Rectal smooth muscle tissue (tissue), 1 donor: ENCODE data around the gene PHYKPL.
"Not testable (repeated sequence)": the region's sequence is repeated elsewhere in the genome, so short reads cannot be mapped to it uniquely, and the experiment has no call there.

Source experiments
- H3K27ac ChIP-seq: one replicate; pipeline ENCODE4 v1.7.0; 2013; ENCODE audit warnings: low read depth, low read length, inconsistent platforms
- H3K27me3 ChIP-seq: one replicate; pipeline ENCODE4 v1.7.0; 2013; ENCODE audit warnings: low read length; ENCODE audit not compliant: control insufficient read depth, insufficient read depth
- H3K36me3 ChIP-seq: one replicate; pipeline ENCODE4 v1.7.0; 2013; ENCODE audit warnings: low read length; ENCODE audit not compliant: control insufficient read depth, insufficient read depth
- H3K4me1 ChIP-seq: one replicate; pipeline ENCODE4 v1.7.0; 2013; ENCODE audit warnings: low read length; ENCODE audit not compliant: control insufficient read depth, insufficient read depth
- H3K4me3 ChIP-seq: one replicate; pipeline ENCODE4 v1.7.0; 2013; ENCODE audit warnings: low read length
- H3K9ac ChIP-seq: one replicate; pipeline ENCODE4 v1.7.0; 2013; ENCODE audit warnings: low read length

PHYKPL gene

DNA sequence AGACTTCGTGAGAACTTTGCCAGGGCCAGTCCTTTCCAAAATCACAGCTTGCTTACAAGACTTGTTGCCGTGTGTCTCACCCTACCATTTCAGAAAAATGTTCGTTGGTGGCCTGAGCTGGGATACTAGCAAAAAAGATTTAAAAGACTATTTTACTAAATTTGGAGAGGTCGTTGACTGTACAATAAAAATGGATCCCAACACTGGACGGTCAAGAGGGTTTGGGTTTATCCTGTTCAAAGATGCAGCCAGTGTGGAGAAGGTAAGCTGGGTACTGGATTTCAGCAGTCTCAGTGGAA lies 26.9 kb downstream of the PHYKPL start:
- no peaks in the 10 kb centered on the region for H3K27me3 ChIP-seq
- peaks cover 8% of the 10 kb centered on the region for H3K4me1 ChIP-seq
- H3K4me3 ChIP-seq = peak overlapping the region; percentile 66
- peaks cover 27% of the 10 kb centered on the region for H3K36me3 ChIP-seq
- peak overlapping the region; percentile 88 for H3K27ac ChIP-seq
- peak overlapping the region; percentile 42 for H3K9ac ChIP-seq

DNA sequence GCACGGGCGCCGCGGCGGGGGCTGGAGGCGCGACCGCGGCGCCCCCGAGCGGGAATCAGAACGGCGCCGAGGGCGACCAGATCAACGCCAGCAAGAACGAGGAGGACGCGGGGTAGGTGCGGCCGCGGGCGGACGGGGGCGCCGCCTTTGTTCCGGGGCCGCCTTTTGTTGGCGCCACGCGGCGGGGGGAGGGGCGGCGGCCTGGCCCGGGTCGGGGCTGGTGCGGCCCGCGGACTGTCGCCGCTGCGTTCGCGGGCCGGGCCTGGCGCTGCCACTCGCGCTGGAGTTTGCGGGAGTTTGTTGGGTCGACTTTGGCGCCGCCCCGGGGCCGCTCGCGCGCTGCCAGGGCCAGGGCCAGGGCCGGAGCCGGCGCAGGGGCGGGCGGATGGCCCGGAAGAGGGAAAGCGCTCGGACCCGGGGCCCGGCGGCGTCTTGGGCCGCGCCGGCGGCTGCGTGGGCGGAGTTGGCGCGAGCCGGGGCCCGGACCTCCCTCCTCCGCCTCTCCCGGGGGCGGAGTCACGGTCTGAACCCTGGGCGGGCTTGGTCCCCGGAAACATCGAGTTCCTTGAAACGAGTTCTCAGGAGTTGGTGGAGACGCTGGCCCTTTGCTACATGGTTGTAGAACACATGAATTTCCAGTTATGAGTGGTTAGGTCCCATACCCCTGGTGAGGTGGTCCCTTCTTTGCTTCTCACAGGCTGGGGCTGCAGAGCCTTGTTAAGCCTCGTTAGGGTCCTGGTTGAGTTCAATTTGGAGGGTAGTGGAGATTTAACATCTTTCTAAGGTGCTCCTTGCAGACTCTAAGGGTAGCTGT lies 27.5 kb downstream of the PHYKPL start:
- Histone ChIP-seq H3K27ac (peak overlapping the region; percentile 88), H3K27me3 (no peaks in the 10 kb centered on the region), H3K36me3 (peaks cover 22% of the 10 kb centered on the region), H3K4me1 (peaks cover 8% of the 10 kb centered on the region), H3K4me3 (peak overlapping the region; percentile 66), H3K9ac (peak overlapping the region; percentile 61)

GRCh38 chr5:178204182-178204934 lies 28.2 kb downstream of the PHYKPL start, which contains the start of gene HNRNPAB:
TSS of gene HNRNPAB (plus strand) at chr5:178204533. CDS start at chr5:178204838, 305 bp downstream.
- Histone ChIP-seq H3K4me1 (peaks cover 8% of the 10 kb centered on the region), H3K27me3 (no peaks in the 10 kb centered on the region), H3K27ac (peak within 1 kb of the TSS; percentile 88), H3K9ac (peak within 1 kb of the TSS; percentile 85), H3K4me3 (peak within 1 kb of the TSS; percentile 66), H3K36me3 (peaks cover 14% of the 10 kb centered on the region)

DNA sequence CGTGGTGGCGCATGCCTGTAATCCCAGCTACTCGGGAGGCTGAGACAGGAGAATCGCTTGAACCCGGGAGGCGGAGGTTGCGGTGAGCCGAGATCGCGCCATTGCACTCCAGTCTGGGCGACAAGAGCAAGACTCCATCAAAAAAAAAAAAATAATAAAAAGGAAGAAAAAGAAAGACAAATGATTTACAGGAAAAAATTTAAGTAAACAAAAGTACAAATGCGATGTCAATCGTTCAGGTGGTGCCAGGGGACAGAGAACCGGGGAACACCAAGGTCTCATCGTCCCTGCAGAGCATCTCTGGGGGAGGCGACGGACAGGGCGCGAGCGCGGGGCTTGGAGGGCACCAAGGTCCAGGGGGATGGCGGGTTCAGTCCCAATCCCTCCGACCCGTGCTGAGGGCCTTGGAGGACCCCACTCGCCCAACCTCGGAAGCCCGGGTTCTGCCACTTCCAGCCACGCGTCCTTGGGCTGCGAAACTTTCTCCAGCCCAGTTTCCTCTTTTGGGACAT lies 28.9 kb downstream of the PHYKPL start:
- peaks cover 8% of the 10 kb centered on the region for H3K36me3 ChIP-seq
- no peaks in the 10 kb centered on the region for H3K27me3 ChIP-seq
- no peak overlapping the region for H3K27ac ChIP-seq
- peak overlapping the region; percentile 66 for H3K4me3 ChIP-seq
- peaks cover 8% of the 10 kb centered on the region for H3K4me1 ChIP-seq
- peak overlapping the region; percentile 67 for H3K9ac ChIP-seq

- no peaks in the 10 kb centered on the region for H3K27me3 ChIP-seq
- H3K4me1 ChIP-seq = peaks cover 8% of the 10 kb centered on the region
- no peaks in the 10 kb centered on the region for H3K36me3 ChIP-seq
- H3K4me3 ChIP-seq = no peak overlapping the region
- H3K9ac ChIP-seq = no peak overlapping the region
- no peak overlapping the region for H3K27ac ChIP-seq
These were observed 30.1 kb downstream of the PHYKPL start for GRCh38 chr5:178202541-178202940.

GRCh38 chr5:178201927-178202235 lies 30.7 kb downstream of the PHYKPL start:
- Histone ChIP-seq H3K4me3 (no peak overlapping the region), H3K27me3 (no peaks in the 10 kb centered on the region), H3K4me1 (peaks cover 8% of the 10 kb centered on the region), H3K9ac (no peak overlapping the region), H3K27ac (no peak overlapping the region), H3K36me3 (no peaks in the 10 kb centered on the region)

DNA sequence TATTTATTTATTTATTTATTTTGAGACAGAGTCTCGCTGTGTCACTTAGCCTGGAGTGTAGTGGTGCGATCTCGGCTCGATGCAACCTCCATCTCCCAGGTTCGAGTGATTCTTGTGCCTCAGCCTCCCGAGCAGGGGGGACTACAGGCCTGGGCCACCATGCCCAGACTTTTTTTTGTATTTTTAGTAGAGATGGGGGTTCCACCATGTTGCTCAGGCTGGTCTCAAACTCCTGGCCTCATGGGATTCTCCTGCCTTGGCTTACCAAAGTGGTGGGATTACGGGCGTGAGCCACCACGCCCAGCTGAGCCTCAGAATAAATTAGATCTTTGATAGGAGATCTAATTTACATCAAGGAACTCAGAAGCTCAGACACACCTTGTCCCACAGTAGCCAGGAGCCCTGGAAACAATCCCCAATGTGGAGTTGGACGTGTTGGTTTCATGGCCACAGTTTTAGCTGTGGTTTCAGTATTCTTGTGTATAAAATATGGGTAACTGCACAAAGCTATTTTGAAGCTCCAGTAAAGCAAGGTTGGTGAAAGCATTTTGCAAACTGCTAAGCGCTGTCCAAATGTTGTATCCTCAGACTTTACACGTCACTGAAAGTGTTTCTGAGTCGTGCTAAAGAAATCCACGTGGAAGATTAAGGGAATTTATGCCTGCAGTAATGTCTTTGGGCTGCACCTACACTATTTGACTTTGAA lies 31.2 kb downstream of the PHYKPL start:
- Histone ChIP-seq H3K9ac (no peak overlapping the region), H3K27ac (no peak overlapping the region), H3K4me1 (peaks cover 7% of the 10 kb centered on the region), H3K27me3 (no peaks in the 10 kb centered on the region), H3K4me3 (no peak overlapping the region), H3K36me3 (no peaks in the 10 kb centered on the region)

- no peak overlapping the region for H3K4me3 ChIP-seq
- H3K27ac ChIP-seq = no peak overlapping the region
- no peaks in the 10 kb centered on the region for H3K27me3 ChIP-seq
- H3K9ac ChIP-seq = no peak overlapping the region
- no peaks in the 10 kb centered on the region for H3K36me3 ChIP-seq
- no peaks in the 10 kb centered on the region for H3K4me1 ChIP-seq
These were observed 32.8 kb downstream of the PHYKPL start for GRCh38 chr5:178199581-178200434.

DNA sequence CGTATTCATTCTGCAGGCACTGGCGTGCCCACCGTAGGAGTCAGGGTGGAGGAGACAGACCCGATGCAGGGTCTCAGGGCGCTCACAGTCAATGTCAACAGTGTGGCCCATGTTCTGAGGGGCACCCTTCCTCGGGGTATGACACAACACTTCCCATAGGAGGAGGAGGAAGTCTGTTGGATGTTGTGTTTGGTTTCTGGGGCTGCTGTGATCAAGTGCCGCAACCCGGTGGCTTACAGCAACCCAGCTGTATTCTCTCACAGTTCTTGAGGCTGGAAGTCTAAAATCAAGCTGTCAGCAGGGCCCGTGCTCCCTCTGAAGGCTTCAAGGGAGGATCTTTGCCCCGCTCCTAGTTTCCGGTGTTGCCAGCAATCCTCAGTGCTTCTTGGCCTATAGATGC lies 33.9 kb downstream of the PHYKPL start:
- Histone ChIP-seq H3K4me1 (no peaks in the 10 kb centered on the region), H3K27me3 (no peaks in the 10 kb centered on the region), H3K9ac (no peak overlapping the region), H3K36me3 (no peaks in the 10 kb centered on the region), H3K27ac (no peak overlapping the region), H3K4me3 (no peak overlapping the region)

- H3K9ac ChIP-seq, H3K4me1 ChIP-seq, H3K36me3 ChIP-seq, H3K4me3 ChIP-seq, H3K27me3 ChIP-seq, H3K27ac ChIP-seq: not testable (repeated sequence)
These were observed 34.5 kb downstream of the PHYKPL start for GRCh38 chr5:178198151-178198550.

GRCh38 chr5:178196986-178197385 lies 35.6 kb downstream of the PHYKPL start:
- Histone ChIP-seq H3K36me3 (no peaks in the 10 kb centered on the region), H3K27me3 (no peaks in the 10 kb centered on the region), H3K4me1 (no peaks in the 10 kb centered on the region), H3K4me3 (no peak overlapping the region), H3K27ac (no peak overlapping the region), H3K9ac (no peak overlapping the region)
